Effector memory CD4-positive, alpha-beta T cell (primary cell): ENCODE measurements around the gene NXNL1.
A peak's percentile ranks its signal among the peaks of the same experiment; 100 is the strongest.
"Not testable (repeated sequence)": the region's sequence is repeated elsewhere in the genome, so short reads cannot be mapped to it uniquely, and the experiment has no call there.

ENCODE experiments used
- DNase-seq, 3 donors: peaks; one replicate each; pipeline ENCODE4 v3.0.0-alpha.2; 2020
- H3K27ac ChIP-seq: 2 replicates; pipeline ENCODE4 v1.7.0; 2013; ENCODE audit warnings: mild to moderate bottlenecking, low read length, moderate library complexity; ENCODE audit not compliant: insufficient read depth, poor library complexity, severe bottlenecking
- H3K27me3 ChIP-seq: replicated peaks from 2 replicates; pipeline ENCODE4 v1.7.0; 2013; ENCODE audit warnings: mild to moderate bottlenecking, low read length; ENCODE audit not compliant: insufficient read depth, control insufficient read depth, poor library complexity, severe bottlenecking
- H3K36me3 ChIP-seq: 2 replicates; pipeline ENCODE4 v1.7.0; 2013; ENCODE audit warnings: mild to moderate bottlenecking, low read length, moderate library complexity; ENCODE audit not compliant: control insufficient read depth, insufficient read depth
- H3K4me1 ChIP-seq: 2 replicates; pipeline ENCODE4 v1.7.0; 2013; ENCODE audit warnings: low read length, mild to moderate bottlenecking; ENCODE audit not compliant: control insufficient read depth, insufficient read depth, poor library complexity, severe bottlenecking
- H3K4me3 ChIP-seq: 2 replicates; pipeline ENCODE4 v1.7.0; 2013; ENCODE audit warnings: low read length, low read depth, mild to moderate bottlenecking; ENCODE audit not compliant: insufficient read depth, poor library complexity, severe bottlenecking
- H3K9me3 ChIP-seq: 2 replicates; pipeline ENCODE4 v1.7.0; 2013; ENCODE audit warnings: mild to moderate bottlenecking, low read length, moderate library complexity; ENCODE audit not compliant: control insufficient read depth

NXNL1 gene

DNA sequence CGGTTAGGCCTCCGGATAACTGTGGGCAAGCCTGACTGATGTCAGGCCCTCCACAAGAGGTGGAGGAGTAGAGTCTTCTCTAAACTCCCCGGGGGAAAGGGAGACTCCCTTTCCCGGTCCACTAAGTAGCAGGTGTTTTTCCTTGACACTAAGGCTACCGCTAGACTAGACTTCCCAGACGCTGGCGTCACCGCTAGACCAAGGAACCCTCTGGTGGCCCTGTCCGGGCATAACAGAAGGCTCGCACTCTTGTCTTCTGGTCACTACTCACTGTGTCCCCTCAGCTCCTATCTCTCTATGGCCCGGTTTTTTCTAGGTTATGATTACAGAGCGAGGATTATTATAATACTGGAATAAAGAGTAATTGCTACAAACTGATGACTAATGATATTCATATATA is 38.3 kb upstream of the NXNL1 start:
- not testable (repeated sequence) for DNase-seq, H3K4me1 ChIP-seq, H3K9me3 ChIP-seq, H3K27ac ChIP-seq, H3K27me3 ChIP-seq, H3K4me3 ChIP-seq, H3K36me3 ChIP-seq

DNA sequence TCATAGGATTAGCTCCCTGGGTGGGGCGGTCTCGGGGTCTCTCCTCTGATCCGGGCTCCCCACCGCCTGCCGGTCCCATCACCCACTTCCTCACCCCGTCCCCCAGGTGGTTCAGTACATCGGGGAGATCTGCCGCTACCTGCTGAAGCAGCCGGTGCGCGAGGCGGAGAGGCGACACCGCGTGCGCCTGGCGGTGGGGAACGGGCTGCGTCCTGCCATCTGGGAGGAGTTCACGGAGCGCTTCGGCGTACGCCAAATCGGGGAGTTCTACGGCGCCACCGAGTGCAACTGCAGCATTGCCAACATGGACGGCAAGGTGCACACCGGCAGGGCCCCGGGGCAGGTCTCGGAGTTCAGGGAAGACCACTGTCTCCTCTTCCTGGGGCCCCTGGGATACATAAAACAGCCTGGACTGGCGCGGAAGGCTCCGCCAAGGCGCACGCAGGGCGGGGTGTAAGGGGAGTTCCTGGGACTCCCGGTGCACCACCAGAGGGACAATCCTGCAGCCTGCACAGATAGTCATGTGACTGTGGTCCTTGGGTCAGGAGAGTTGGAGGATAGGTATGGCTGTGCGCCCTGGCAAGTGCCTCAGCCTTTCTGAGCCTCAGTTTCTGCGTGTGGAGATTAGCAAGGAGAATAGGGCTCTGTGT is 36.5 kb upstream of the NXNL1 start:
- Histone ChIP-seq H3K27me3 (no peaks in the 10 kb centered on the region), H3K36me3 (no peaks in the 10 kb centered on the region), H3K27ac (no peak overlapping the region), H3K4me1 (peaks cover 7% of the 10 kb centered on the region), H3K9me3 (no peaks in the 10 kb centered on the region), H3K4me3 (no peak overlapping the region)
- DNase-seq, result no peak

DNA sequence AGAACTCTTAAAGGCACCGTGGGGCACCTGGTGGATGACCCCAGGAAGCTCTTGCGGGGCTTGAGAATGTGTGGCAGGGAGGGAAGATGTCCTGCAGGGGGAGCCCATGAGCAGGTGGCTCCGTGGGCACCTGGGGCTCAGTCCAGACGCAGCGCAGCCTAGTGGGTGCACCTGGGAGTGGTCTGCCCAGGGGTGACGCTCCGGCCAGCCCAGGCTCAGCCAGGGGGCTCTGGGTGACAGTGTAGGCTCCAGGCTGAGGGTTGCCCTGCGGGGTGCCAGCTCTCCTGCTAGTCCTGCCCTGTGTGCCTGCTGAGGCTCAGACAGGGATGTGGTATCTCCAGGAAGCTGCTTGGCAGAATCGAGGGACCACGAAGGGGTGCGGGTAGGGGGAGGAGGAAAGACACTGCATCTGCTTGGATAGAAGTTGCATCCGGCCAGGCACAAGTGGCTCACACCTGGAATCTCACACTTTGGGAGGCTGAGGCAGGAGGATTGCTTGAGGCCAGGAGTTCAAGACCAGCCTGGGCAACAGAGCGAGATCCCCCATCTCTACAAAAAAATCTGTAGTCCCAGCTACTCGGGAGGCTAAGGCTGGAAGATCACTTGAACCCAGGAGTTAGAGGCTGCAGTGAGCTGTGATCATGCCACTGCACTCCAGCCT is 35.7 kb upstream of the NXNL1 start:
- Histone ChIP-seq H3K36me3 (no peaks in the 10 kb centered on the region), H3K27me3 (no peaks in the 10 kb centered on the region), H3K27ac (no peak overlapping the region), H3K4me1 (peaks cover 7% of the 10 kb centered on the region), H3K4me3 (no peak overlapping the region), H3K9me3 (no peaks in the 10 kb centered on the region)
- DNase-seq, result peak; percentile 55 to 69 (median 58)

DNA sequence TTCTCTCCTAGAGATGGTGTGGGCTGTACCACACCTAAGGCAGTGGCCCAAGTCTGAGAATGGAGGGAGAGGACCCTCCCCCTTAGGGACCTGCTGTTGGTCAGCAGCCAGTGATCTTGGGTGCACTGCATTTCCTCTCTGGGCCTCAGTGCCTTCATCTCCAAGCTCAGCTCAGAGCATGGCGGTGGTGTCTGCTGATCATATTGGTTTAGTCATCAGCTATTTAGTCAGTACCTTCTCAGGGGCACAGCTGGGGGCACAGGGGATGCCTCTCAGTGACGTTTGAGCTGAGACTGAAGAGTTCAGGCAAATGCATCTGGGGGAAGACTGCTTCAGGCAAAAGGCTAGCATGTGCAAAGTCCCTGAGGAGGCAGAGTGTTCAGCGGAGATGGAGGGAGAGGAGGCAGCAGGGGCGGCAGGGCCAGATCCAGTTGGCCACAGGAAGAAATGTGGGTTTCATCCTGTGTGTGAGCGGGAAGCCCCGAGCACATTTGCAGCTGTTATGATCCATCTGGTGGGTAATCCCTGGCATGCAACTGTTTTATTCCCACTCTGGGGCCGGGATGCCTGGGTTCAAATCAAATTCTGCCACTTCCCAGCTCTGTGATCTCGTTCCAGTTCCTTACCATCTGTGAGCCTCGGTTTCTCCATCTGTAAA is 35.0 kb upstream of the NXNL1 start:
- H3K36me3 ChIP-seq, result no peaks in the 10 kb centered on the region
- H3K27me3 ChIP-seq, result no peaks in the 10 kb centered on the region
- H3K9me3 ChIP-seq, result no peaks in the 10 kb centered on the region
- no peak overlapping the region for H3K27ac ChIP-seq
- no peak for DNase-seq
- peaks cover 7% of the 10 kb centered on the region for H3K4me1 ChIP-seq
- H3K4me3 ChIP-seq, result no peak overlapping the region

DNA sequence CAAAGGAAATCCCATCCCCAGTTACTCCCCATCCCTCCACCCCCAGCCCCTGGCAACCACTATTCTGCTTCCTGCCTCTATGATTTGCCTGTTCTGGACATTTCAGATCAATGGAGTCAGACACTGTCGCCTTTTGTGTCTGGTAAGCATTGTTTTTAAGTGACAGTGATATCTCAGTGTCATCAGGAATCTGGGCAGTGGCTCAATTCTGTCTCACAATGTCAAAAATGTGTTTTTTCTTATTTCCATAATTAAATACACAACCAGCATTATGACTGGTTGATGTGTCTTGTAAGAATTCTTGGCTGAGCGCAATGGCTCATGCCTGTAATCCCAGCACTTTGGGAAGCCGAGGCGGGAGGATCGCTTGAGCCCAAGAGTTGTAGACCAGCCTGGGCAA is 30.6 kb upstream of the NXNL1 start:
- Histone ChIP-seq H3K36me3 (no peaks in the 10 kb centered on the region), H3K4me1 (peaks cover 26% of the 10 kb centered on the region), H3K27me3 (no peaks in the 10 kb centered on the region), H3K4me3 (no peak overlapping the region), H3K27ac (no peak overlapping the region), H3K9me3 (no peaks in the 10 kb centered on the region)
- no peak for DNase-seq

DNA sequence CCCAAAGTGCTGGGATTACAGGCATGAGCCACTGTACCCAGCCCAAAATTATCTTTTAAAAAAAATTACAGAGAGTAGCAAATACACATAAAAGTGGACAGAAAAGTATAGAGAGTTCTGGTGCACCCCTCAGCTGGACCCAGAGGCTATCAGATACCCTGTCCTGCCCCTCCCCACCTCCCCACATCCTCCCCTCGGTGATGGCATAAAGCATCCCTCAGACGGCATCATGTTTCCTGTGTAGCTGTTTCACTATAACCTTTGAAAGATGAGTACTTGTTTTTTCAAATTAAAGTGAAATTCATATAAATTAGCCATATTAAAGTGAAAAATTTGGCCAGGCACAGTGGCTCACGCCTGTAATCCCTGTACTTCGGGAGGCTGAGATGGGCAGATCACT is 29.7 kb upstream of the NXNL1 start:
- peak in 1 of 3 donors; percentile 29 for DNase-seq
- Histone ChIP-seq H3K27ac (no peak overlapping the region), H3K36me3 (no peaks in the 10 kb centered on the region), H3K4me1 (peaks cover 22% of the 10 kb centered on the region), H3K4me3 (no peak overlapping the region), H3K27me3 (no peaks in the 10 kb centered on the region), H3K9me3 (no peaks in the 10 kb centered on the region)

DNA sequence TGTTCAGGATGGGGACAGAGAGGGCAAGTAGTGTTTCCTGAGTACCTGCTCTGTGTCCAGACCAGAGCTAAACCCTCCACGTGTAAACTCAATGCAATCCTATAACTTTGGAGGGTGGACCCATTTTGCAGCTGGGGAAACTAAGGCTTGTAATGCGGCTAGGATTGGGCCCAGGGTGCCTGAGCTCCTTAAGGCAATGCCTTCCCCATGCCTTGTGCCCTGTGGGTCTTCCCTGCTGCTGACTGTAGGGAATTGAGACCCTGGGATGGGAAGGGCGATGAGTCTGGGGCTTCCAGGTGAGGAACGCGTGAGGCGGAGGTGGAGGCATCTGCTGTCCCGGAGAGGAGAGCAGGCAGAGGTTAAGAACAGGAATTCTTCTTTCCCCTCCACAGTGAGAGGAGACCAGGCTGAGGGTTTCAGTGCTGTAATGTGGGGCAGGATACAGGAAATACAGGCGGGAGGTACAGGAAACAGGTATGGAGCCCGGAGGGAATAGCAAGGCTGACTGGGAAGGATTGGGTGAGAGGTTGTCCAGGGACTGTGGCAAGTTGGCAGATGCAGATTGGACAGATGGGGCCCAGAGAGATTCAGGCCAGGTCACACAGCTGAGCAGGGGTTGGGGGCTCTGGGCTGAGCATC is 28.8 kb upstream of the NXNL1 start:
- Histone ChIP-seq H3K4me1 (peaks cover 22% of the 10 kb centered on the region), H3K27ac (peak overlapping the region; percentile 43), H3K4me3 (no peak overlapping the region), H3K27me3 (no peaks in the 10 kb centered on the region), H3K9me3 (no peaks in the 10 kb centered on the region), H3K36me3 (no peaks in the 10 kb centered on the region)
- DNase-seq, result no peak

DNA sequence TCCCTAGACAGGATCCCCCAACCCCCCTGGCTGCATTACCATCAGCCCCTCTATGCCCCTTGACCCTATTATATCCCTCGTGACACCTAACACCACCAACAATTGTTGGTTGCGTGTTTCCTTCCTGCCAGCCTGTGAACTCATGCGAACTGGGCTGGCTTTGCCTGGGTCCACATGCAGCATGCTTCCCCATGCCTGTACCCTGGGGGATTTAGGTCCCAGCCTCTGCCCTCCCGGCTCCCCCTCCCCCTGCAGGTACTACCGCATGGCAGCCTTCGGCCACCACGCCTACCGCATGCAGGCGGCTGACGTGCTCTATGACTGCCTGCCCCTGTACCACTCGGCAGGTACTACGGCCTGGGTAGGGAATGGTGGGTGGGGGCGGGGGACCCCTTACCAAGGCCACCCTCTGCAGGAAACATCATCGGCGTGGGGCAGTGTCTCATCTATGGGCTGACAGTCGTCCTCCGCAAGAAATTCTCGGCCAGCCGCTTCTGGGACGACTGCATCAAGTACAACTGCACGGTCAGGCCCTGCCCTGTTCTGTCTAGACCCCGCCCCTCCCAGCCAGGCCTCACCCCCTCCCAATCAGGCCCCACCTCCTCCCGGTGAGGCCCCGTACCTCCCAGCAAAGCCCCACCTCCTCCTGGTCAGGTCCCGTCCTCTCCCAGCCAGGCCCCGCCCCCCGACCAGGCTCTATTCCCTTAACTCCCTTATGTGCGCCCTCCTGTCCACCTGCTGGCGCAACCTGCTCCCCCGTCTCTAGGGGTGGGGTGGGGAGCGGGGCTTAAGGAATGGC is 28.1 kb upstream of the NXNL1 start:
- DNase-seq, result peak; percentile 57 to 69 (median 60)
- Histone ChIP-seq H3K9me3 (no peaks in the 10 kb centered on the region), H3K4me1 (peaks cover 22% of the 10 kb centered on the region), H3K27ac (peak overlapping the region; percentile 43), H3K27me3 (no peaks in the 10 kb centered on the region), H3K36me3 (no peaks in the 10 kb centered on the region), H3K4me3 (peak overlapping the region; percentile 16)

DNA sequence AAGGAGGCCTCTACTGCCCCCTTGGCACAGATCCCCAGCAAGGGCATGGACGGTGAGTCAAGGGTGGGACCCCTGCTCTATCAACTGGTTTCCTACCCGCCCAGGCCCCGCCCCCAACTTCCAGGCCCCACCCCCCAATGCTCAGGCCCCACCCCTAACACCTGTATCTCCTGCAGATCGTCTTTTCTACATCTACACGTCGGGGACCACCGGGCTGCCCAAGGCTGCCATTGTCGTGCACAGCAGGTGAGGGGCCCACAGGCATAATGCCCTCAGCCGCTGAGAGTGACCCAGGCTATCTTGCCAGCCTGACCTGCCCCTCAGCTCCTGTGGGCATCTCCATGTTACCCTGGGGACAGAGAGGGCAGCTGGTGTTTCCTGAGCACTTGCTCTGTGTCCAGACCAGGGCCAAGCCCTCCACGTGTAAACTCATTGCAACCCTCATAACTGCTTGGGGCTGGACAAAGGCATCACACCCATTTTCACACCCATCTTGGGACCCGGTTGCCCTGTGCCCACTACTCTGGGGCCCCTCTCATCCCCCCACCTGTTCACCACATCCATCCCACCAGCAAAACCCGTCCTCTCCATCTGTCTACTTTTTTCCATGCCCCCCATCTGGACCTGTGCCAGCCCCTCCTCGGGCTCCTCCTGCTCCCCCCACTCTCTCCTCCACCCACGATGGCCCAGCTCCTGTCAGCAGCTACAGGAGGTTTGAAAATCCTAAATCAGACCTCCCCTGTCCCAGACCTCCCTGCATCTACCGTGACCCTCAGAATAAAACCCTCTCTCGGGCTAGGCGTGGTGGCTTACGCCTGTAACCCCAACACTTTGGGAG is 26.8 kb upstream of the NXNL1 start:
- no peak overlapping the region for H3K27ac ChIP-seq
- DNase-seq, result no peak
- no peaks in the 10 kb centered on the region for H3K27me3 ChIP-seq
- no peaks in the 10 kb centered on the region for H3K9me3 ChIP-seq
- H3K4me1 ChIP-seq, result peaks cover 22% of the 10 kb centered on the region
- H3K36me3 ChIP-seq, result no peaks in the 10 kb centered on the region
- no peak overlapping the region for H3K4me3 ChIP-seq
